ENCODE results near the gene MMS19.

DNA sequence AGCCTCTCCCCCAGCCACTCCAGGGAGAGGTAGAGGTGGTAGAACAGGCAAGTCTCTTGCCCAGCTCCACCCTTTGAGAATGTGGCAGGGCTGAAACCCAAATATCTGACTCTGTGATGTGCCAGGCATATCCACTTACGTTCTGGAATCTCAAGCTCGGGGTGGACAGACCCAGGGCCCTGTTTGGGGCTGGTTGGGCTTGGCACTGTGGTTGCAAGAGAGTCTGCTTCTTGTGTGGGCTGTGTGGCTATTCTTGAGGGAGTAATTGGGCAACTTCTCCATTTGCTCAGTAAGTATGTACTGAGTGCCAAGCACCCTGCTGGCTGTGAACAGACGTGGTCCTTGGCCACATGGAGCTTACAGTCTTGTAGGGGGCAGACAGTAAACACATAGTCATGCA, 5.2 kb upstream of the MMS19 start:
- no peak for TF ChIP-seq REST (IDR thresholded peaks at IDR 0.05; ENCODE audit: insufficient read depth in 1 of 2, low read depth in 2 of 2, low read length in 1 of 2)
- TF ChIP-seq, protein P1, sequence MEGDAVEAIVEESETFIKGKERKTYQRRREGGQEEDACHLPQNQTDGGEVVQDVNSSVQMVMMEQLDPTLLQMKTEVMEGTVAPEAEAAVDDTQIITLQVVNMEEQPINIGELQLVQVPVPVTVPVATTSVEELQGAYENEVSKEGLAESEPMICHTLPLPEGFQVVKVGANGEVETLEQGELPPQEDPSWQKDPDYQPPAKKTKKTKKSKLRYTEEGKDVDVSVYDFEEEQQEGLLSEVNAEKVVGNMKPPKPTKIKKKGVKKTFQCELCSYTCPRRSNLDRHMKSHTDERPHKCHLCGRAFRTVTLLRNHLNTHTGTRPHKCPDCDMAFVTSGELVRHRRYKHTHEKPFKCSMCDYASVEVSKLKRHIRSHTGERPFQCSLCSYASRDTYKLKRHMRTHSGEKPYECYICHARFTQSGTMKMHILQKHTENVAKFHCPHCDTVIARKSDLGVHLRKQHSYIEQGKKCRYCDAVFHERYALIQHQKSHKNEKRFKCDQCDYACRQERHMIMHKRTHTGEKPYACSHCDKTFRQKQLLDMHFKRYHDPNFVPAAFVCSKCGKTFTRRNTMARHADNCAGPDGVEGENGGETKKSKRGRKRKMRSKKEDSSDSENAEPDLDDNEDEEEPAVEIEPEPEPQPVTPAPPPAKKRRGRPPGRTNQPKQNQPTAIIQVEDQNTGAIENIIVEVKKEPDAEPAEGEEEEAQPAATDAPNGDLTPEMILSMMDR (IDR thresholded peaks at IDR 0.05): no peak
- no peak for TF ChIP-seq POLR2AphosphoS5 (IDR thresholded peaks at IDR 0.05; ENCODE audit: low read depth, low read length)

All from Panc1 (cell line).